ENCODE results near the gene HLA-DOA.

The HLA-DOA gene

GRCh38 chr6:33000055-33000454, 9.3 kb downstream of the HLA-DOA start:
- DNase-seq (ENCODE audit: low read depth) = no peak
- no peak overlapping the region for H3K4me3 ChIP-seq (ENCODE audit: low read length)
- TF ChIP-seq, protein P1, sequence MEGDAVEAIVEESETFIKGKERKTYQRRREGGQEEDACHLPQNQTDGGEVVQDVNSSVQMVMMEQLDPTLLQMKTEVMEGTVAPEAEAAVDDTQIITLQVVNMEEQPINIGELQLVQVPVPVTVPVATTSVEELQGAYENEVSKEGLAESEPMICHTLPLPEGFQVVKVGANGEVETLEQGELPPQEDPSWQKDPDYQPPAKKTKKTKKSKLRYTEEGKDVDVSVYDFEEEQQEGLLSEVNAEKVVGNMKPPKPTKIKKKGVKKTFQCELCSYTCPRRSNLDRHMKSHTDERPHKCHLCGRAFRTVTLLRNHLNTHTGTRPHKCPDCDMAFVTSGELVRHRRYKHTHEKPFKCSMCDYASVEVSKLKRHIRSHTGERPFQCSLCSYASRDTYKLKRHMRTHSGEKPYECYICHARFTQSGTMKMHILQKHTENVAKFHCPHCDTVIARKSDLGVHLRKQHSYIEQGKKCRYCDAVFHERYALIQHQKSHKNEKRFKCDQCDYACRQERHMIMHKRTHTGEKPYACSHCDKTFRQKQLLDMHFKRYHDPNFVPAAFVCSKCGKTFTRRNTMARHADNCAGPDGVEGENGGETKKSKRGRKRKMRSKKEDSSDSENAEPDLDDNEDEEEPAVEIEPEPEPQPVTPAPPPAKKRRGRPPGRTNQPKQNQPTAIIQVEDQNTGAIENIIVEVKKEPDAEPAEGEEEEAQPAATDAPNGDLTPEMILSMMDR (conservative IDR thresholded peaks at IDR 0.05; ENCODE audit: low read length) = no peak

DNA sequence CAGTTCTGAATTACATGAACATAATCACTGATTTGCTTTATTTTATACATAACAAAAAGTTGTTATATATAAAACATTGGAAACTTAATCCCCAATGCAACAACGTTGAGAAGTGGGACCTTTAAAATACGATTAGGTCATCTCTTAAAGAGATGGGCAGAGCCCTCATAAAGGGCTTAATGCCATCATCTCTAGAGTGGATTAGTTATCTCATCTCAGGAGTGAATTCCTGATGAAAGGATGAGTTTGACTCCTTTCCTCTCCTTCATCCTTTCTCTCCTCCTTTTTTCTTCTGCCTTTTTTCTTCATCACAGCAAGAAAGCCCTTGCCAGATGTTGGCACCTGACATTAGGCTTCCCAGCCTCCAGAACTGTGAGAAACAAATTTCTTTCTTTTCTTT, 13.9 kb downstream of the HLA-DOA start:
- TF ChIP-seq, protein P1 (conservative IDR thresholded peaks at IDR 0.05; ENCODE audit: low read length) = no peak
- no peak overlapping the region for H3K4me3 ChIP-seq (ENCODE audit: low read length)
- no peak for DNase-seq (ENCODE audit: low read depth)

GRCh38 chr6:32993363-32993973, 15.9 kb downstream of the HLA-DOA start:
- TF ChIP-seq, protein P1 (conservative IDR thresholded peaks at IDR 0.05; ENCODE audit: low read length) = no peak
- no peak for DNase-seq (ENCODE audit: low read depth)
- no peak overlapping the region for H3K4me3 ChIP-seq (ENCODE audit: low read length)

DNA sequence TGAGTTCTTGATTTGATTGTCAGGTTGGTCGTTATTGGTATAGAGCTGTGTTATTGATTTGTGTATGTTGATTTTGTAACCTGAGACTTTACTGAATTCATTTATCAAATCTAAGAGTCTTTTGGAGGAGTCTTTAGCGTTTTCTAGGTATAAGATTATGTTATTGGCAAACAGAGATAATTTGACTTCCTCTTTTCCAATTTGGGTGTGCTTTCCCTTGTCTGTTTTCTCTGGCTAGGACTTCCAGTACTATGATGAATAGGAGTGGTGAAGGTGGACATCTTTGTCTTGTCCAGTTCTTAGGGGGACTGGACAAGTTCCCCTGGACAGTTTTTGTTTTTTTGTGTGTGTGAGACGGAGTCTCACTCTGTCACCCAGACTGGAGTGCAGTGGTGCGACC, 17.4 kb downstream of the HLA-DOA start:
- no peak for DNase-seq (ENCODE audit: low read depth)
- H3K4me3 ChIP-seq (ENCODE audit: low read length) = no peak overlapping the region
- TF ChIP-seq, protein P1 (conservative IDR thresholded peaks at IDR 0.05; ENCODE audit: low read length) = no peak

DNA sequence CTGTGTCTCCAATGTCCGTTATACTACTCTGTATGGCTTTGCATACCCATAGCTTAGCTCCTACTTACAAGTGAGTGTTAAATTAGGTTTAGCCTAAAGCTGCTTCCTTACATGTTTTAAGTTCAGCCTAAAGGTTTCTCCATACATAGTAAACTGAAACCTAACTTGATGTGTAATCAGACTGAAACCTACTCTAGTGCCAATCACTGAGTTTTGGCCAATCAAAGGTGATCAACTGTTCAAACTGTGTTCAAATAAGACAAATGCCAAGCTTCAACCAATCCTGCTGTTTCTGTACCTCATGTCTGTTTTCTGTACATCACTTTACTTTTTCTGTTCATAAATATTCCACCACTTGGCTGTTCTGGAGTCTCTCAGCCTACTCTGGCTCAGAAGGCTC, 20.0 kb downstream of the HLA-DOA start:
- TF ChIP-seq, protein P1 (conservative IDR thresholded peaks at IDR 0.05; ENCODE audit: low read length) = no peak

DNA sequence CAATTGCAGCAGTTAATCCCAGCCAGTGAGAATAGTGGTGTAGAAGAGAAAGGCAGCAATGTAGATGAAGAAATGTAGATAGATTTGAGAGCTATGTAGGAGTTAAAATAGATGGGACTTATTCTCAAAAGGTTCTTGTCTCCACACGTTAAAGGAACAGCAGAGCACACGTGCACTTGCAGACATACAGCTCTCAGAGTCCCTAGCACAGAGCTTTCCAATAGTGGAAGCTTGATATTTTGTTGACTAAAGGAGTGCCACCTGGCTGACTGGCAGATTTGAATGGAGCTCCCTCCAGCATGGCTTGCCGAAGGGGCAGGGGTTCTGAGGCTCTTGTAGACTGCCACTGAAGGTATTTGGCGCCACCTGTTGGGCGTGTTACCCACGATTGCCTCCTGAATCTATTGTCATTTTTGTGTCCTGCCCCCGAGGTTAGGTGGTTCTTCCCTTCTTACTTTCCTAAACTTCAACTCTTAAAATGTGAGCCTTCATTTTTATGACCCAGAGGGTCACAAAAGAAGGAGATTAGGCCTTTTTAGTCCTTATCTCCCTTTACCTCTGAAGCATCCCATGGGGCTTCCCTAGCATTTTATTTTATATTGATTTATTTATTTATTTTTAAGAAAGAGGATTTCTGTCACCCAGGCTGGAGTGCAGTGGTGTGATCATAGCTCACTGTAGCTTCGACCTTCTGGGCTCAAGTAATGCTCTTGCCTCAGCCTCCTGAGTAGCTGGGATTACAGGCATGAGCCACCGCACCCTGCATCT, 24.6 kb downstream of the HLA-DOA start:
- TF ChIP-seq, protein P1 (conservative IDR thresholded peaks at IDR 0.05; ENCODE audit: low read length) = peak; percentile 91
- H3K4me3 ChIP-seq (ENCODE audit: low read length) = no peak overlapping the region
- DNase-seq (ENCODE audit: low read depth) = peak; percentile 79

More for the DNA sequence above, 20.0 kb downstream of the HLA-DOA start:
- no peak overlapping the region for H3K4me3 ChIP-seq (ENCODE audit: low read length)
- no peak for DNase-seq (ENCODE audit: low read depth)
